Gastrocnemius medialis (tissue), 4 donors: ENCODE results near the gene CSTF3.

Experiments used
- POLR2A ChIP-seq, 2 donors: fragments of 450-650 bp; IDR thresholded peaks; one replicate each; pipeline ENCODE4 v1.6.1; 2017; ENCODE audit warnings: antibody characterized with exemption in 2 of 2, mild to moderate bottlenecking in 2 of 2, moderate library complexity in 2 of 2
- TF ChIP-seq, protein P1 (sequence below), 5 experiments: fragments of 450-650 bp in 3 of 5; fragments of 200-600 bp in 2 of 5; sonication (generic) in 2 of 5; IDR thresholded peaks in 4 of 5; conservative IDR thresholded peaks in 1 of 5; 1 replicate in 4 of 5; 2 replicates in 1 of 5; pipeline ENCODE4 v1.5.1; 2016 to 2019; ENCODE audit warnings: antibody characterized with exemption in 5 of 5, mild to moderate bottlenecking in 3 of 5, moderate library complexity in 3 of 5

- TF ChIP-seq, protein P1, sequence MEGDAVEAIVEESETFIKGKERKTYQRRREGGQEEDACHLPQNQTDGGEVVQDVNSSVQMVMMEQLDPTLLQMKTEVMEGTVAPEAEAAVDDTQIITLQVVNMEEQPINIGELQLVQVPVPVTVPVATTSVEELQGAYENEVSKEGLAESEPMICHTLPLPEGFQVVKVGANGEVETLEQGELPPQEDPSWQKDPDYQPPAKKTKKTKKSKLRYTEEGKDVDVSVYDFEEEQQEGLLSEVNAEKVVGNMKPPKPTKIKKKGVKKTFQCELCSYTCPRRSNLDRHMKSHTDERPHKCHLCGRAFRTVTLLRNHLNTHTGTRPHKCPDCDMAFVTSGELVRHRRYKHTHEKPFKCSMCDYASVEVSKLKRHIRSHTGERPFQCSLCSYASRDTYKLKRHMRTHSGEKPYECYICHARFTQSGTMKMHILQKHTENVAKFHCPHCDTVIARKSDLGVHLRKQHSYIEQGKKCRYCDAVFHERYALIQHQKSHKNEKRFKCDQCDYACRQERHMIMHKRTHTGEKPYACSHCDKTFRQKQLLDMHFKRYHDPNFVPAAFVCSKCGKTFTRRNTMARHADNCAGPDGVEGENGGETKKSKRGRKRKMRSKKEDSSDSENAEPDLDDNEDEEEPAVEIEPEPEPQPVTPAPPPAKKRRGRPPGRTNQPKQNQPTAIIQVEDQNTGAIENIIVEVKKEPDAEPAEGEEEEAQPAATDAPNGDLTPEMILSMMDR (IDR thresholded peaks at IDR 0.05 in 4 of 5, conservative IDR thresholded peaks at IDR 0.05 in 1 of 5): no peak
- no peak for TF ChIP-seq POLR2A (IDR thresholded peaks at IDR 0.05)
These were observed 44.7 kb downstream of the CSTF3 start for GRCh38 chr11:33116535-33116934.
